Epithelial cell of esophagus (primary cell): Measurements from ENCODE around the gene RNF220.
A peak's percentile ranks its signal among the peaks of the same experiment; 100 is the strongest.

ENCODE experiments used
- DNase-seq: peaks from one replicate; pipeline ENCODE4 v3.0.0; 2010; ENCODE audit warnings: low read depth
- H3K4me3 ChIP-seq: 2 replicates; pipeline ENCODE4 v1.5.1; 2011; ENCODE audit warnings: mild to moderate bottlenecking, low read length, control low read depth
- TF ChIP-seq, protein P1 (sequence below): IDR thresholded peaks from 2 replicates; pipeline ENCODE4 v1.5.1; 2011; ENCODE audit warnings: low read depth, mild to moderate bottlenecking, low read length, control low read depth, inconsistent platforms; ENCODE audit not compliant: insufficient read depth; ENCODE audit errors: missing control alignments

RNF220 gene

DNA sequence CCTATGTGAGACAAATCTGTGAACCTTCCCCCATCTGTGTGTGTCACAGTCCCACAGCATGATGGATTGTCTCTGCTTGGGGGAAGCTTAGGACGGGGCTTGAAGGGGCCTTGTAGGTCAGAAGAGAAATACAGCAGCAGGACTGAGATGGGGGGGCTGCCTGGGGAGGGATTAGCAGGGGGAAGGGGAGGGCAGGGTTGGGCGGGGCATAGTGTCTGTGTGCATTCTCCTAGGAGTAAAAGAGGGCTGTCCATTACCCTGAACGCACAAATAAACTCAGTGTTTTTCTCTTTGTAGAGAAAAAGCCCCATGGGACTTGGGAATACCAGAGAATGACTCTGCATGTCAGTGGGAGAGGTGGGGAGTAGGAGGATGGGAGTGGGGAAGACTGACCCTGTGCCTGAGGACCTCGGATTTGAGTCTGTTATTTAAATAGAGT is 16.4 kb downstream of the RNF220 start:
- DNase-seq, result no peak
- TF ChIP-seq, protein P1, sequence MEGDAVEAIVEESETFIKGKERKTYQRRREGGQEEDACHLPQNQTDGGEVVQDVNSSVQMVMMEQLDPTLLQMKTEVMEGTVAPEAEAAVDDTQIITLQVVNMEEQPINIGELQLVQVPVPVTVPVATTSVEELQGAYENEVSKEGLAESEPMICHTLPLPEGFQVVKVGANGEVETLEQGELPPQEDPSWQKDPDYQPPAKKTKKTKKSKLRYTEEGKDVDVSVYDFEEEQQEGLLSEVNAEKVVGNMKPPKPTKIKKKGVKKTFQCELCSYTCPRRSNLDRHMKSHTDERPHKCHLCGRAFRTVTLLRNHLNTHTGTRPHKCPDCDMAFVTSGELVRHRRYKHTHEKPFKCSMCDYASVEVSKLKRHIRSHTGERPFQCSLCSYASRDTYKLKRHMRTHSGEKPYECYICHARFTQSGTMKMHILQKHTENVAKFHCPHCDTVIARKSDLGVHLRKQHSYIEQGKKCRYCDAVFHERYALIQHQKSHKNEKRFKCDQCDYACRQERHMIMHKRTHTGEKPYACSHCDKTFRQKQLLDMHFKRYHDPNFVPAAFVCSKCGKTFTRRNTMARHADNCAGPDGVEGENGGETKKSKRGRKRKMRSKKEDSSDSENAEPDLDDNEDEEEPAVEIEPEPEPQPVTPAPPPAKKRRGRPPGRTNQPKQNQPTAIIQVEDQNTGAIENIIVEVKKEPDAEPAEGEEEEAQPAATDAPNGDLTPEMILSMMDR, result no peak
- H3K4me3 ChIP-seq, result no peak overlapping the region

DNA sequence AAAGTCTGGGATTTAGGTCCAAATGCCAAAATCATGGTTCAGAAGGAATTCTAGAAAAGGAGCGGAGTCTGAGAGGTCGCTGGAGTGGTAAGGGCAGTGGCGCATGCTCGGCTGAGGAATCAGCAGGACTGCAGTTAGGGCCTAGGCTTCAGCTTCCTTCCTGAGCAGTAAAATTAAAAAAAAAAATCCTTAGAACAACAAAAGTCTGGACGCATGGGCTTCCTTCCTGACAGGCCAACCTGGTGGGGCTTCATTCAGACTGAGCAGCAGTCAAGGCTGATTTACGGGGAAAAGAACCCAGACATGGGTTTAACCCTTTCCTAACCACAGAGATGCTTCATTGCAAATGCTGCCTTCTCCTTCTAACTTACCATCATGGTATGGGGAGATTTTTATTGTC is 17.1 kb downstream of the RNF220 start:
- DNase-seq, result no peak
- H3K4me3 ChIP-seq, result no peak overlapping the region

DNA sequence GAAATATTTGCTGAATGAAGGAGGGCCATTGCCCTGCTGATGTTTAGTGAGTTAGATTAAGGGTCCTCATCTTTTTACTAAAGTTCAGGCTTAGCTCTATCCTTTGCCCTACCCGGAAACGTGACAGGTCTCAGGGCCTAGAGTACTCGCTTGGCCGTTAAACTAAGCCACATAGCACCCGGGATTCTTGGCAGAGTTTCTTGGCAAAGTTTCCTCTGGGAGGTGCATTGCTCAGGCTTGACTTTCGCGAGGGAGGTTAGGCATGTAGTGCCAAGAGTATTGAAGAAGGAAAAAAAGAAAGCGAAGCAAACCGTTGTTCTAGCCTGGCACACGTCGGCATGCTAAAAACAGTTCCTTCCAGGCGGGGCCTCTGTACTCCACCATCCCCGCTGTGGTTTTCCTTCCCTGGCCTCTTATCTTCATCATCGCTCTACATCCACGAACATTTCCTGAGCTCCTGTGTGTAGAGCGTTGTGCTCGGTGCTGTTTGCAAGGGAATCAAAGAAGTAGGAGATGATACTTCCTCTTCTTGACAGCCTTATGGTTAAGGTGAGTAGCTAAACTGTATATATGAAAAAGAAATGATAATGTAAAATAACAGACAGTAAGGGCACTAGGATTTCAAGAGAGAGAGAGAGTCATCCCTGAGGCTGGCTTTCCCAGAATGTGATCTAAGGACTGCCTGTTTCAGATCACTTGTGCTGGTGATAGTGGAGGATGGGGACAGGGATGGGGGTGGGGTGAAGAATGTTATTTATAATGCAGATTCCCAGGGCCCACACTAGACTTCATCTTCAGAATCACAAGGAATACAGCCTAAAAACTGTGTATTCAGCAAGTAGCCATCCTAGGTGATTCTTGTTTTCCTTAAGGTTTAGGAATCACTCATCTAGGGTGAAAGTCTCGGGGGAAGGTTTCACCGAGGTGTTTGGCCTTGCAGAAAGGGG is 18.8 kb downstream of the RNF220 start:
- H3K4me3 ChIP-seq, result no peak overlapping the region
- TF ChIP-seq, protein P1, result no peak
- peak; percentile 77 for DNase-seq

More for the DNA sequence above, 17.1 kb downstream of the RNF220 start:
- TF ChIP-seq, protein P1, result no peak

DNA sequence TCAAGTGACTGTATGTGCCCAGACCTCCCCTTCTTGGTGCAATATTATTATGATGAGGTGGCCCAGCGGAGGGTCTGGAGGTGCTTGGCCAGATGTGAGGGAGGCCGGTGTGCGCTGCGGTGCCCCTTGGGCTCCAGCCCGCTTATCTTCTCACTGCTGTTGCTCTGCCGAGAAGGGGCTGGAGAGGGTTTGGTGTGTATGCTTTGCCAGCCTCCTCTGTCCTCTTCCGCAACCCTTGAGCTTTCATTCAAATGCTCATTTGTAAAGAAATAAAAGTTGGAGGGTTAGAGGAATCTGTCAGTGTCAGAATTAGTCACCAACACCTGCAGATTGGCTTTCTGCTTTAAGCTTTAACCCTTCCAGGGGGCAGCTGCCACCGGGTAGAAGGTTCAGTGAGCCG is 19.7 kb downstream of the RNF220 start:
- no peak for DNase-seq
- H3K4me3 ChIP-seq, result no peak overlapping the region
- TF ChIP-seq, protein P1, result no peak

DNA sequence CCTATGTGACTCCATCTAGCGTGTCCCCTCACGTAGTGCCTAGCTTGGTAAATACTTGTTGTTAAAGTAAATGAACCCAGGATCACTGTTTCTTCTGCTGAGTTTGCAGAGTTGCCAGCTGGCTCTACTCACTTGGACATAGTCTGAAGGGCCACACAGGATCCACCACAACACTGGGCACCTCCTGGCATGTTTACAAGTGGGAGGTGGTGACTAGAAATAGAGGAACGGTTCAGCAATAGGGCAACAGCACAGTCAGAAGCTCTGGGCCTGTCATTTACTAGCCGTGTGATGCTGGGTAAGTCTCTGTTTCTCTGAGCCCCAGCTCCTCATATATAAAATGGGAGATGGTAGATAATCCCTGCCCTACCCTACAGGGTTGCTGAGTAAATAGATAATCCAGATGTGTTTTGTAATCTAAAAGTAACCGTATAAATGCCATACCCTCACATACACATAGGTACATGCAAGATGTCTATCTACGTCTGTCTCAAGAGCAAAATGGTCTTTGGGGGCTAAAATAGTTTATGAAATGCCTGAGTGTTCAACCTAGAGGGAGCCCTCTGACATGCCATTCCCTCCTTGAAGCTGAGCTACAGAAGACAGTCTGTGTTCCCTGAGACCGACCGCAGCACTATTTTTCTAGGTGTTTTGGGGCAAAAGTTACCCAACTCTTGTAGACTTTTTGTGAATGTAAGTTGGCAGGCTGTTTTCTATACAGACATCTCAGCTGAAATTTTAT is 20.5 kb downstream of the RNF220 start:
- TF ChIP-seq, protein P1, result no peak
- DNase-seq, result no peak
- H3K4me3 ChIP-seq, result no peak overlapping the region

DNA sequence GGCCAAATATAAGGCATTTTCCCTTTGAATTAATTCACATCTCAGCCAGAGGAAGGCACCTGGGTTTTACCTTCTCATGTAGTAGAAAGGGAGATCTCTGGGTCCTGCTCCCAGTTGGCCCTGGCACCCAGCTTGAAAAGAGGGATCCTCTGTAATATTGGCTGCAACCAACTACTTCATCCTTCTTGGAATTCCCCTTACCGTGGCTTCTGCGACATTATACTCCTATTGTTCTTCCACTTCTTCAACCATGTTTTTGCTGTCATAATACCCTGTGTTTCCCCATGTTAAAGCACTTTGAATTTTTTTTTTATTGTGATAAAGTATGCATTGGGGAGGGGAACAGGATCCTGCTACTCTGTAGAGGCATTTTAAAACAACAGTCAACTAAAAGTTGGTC is 26.8 kb downstream of the RNF220 start:
- TF ChIP-seq, protein P1, result no peak

More for the DNA sequence above, 26.8 kb downstream of the RNF220 start:
- H3K4me3 ChIP-seq, result no peak overlapping the region
- DNase-seq, result no peak
